Ovary (tissue), 3 donors: ENCODE results near the gene CTNND2.

ENCODE experiments used
- POLR2A ChIP-seq: fragments of 450-650 bp; IDR thresholded peaks from one replicate; pipeline ENCODE4 v1.6.1; 2017; ENCODE audit warnings: antibody characterized with exemption, mild to moderate bottlenecking, moderate library complexity
- TF ChIP-seq, protein P1 (sequence below), 3 donors: fragments of 450-650 bp in 2 of 3; fragments of 200-600 bp in 1 of 3; IDR thresholded peaks; one replicate each; pipeline versions ENCODE4 v1.5.1 to v1.8.0; 2016 to 2022; ENCODE audit warnings: antibody characterized with exemption in 3 of 3, mild to moderate bottlenecking in 1 of 3
- donor health status: DM: no; HTN: no; CAD: no.

DNA sequence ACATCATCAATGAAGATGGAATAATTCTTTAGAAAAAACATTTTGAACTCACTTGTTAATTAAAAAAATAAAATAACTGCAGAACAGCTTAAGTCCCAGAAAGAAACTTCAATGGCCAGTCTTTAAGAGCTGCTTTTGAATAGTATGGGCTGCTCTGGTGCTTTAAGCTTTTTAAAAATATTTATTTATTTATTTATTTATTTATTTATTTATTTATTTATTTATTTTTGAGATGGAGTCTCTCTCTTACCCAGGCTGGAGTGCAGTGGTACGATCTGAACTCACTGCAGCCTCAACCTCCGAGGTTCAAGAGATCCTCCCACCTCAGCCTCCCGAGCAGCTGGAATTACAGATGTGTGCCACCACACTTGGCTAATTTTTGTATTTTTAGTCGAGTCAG is 626.9 kb downstream of the CTNND2 start:
- TF ChIP-seq, protein P1, sequence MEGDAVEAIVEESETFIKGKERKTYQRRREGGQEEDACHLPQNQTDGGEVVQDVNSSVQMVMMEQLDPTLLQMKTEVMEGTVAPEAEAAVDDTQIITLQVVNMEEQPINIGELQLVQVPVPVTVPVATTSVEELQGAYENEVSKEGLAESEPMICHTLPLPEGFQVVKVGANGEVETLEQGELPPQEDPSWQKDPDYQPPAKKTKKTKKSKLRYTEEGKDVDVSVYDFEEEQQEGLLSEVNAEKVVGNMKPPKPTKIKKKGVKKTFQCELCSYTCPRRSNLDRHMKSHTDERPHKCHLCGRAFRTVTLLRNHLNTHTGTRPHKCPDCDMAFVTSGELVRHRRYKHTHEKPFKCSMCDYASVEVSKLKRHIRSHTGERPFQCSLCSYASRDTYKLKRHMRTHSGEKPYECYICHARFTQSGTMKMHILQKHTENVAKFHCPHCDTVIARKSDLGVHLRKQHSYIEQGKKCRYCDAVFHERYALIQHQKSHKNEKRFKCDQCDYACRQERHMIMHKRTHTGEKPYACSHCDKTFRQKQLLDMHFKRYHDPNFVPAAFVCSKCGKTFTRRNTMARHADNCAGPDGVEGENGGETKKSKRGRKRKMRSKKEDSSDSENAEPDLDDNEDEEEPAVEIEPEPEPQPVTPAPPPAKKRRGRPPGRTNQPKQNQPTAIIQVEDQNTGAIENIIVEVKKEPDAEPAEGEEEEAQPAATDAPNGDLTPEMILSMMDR (IDR thresholded peaks at IDR 0.05), result no peak
- no peak for TF ChIP-seq POLR2A
